ENCODE measurements around the gene ZNF22. TPM values are rescaled to one million over a fixed set of nuclear protein-coding genes. Genes with fewer than 3 reads are reported as not detected.

Gene ZNF22
- total RNA-seq, 1 experiment from 2014 or later = 13.5 TPM

DNA sequence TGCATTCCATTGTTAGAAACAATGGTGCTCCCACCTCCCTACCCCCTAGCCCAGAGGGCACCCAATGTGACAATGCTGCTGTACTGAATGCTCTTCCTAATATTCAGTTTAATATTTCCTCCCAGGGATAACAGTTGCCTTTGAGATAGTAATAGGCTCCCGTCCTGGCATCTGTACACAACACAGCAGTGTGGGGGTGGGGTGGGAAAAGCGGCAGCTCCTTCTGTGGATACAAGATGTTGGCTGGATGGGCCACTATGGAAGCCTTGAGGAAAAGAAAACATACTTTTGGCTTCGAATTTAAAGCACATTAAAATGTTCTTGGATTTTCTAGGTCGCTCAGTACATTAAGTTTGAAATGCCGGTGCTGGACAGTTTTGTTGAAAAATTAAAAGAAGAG is 9.2 kb upstream of the ZNF22 start:
- Histone ChIP-seq H3K9ac (ENCODE audit: low read length) (no peak overlapping the region), H3K27ac (ENCODE audit: low read depth, low read length) (no peak overlapping the region), H3K4me3 (replicated peaks in 1 of 2; ENCODE audit: low read depth in 1 of 2, low read length in 2 of 2) (no peak overlapping the region), H3K4me1 (ENCODE audit: control insufficient read depth in 1 of 2, insufficient read depth in 2 of 2, low read length in 2 of 2) (no peaks in the 10 kb centered on the region), H4K20me1 (ENCODE audit: insufficient read depth) (no peaks in the 10 kb centered on the region), H3K36me3 (ENCODE audit: control insufficient read depth in 1 of 2, insufficient read depth in 2 of 2, low read length in 2 of 2) (no peaks in the 10 kb centered on the region), H3K4me2 (ENCODE audit: low read length) (no peak overlapping the region), H3K79me2 (ENCODE audit: insufficient read depth, low read length) (no peaks in the 10 kb centered on the region), H3K9me2 (ENCODE audit: insufficient read depth) (no peaks in the 10 kb centered on the region), H3K27me3 (ENCODE audit: insufficient read depth, low read length) (no peaks in the 10 kb centered on the region), H2AFZ (ENCODE audit: low read depth, low read length, poor library complexity, severe bottlenecking) (no peak overlapping the region), H3K9me3 (ENCODE audit: control insufficient read depth in 1 of 2, insufficient read depth in 1 of 2, low read depth in 1 of 2, low read length in 2 of 2) (no peaks in the 10 kb centered on the region)
- ChIA-PET RAD21 (ENCODE audit: low non-redundant PET in 1 of 2, low total read pairs in 2 of 2, uncharacterized antibody in 2 of 2, unreplicated experiment in 2 of 2) (no interaction called here), POLR2A (no interaction called here), CTCF (no interaction called here)
- DNase-seq (ENCODE audit: low read depth, low spot score) (no peak), ATAC-seq (no peak)
- intact Hi-C loops (cut with micrococcal nuclease) = no loop called here
- no TSS peak for BruUV-seq (replicated peaks)
- TF ChIP-seq CEBPB (IDR thresholded peaks at IDR 0.05; ENCODE audit: low read depth) = no peak
- no peak for TF ChIP-seq SIN3A (IDR thresholded peaks at IDR 0.05; ENCODE audit: low read depth)
- no peak for TF ChIP-seq ZNF274 (IDR thresholded peaks at IDR 0.05; ENCODE audit: low read depth, low read length)
- TF ChIP-seq RAD21 (IDR thresholded peaks at IDR 0.05; ENCODE audit: low read depth) = no peak
- TF ChIP-seq EZH2phosphoT487 (IDR thresholded peaks at IDR 0.05; ENCODE audit: borderline replicate concordance) = no peak
- TF ChIP-seq EZH2 (IDR thresholded peaks at IDR 0.05) = no peak
- no peak for TF ChIP-seq EGR1 (IDR thresholded peaks at IDR 0.05; ENCODE audit: low read depth)
- TF ChIP-seq, protein P1, sequence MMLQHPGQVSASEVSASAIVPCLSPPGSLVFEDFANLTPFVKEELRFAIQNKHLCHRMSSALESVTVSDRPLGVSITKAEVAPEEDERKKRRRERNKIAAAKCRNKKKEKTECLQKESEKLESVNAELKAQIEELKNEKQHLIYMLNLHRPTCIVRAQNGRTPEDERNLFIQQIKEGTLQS (IDR thresholded peaks at IDR 0.05) = no peak
- no peak for TF ChIP-seq YY1 (IDR thresholded peaks at IDR 0.05; ENCODE audit: extremely low read depth, insufficient replicate concordance, low read depth, low read length)
- TF ChIP-seq, protein P2, sequence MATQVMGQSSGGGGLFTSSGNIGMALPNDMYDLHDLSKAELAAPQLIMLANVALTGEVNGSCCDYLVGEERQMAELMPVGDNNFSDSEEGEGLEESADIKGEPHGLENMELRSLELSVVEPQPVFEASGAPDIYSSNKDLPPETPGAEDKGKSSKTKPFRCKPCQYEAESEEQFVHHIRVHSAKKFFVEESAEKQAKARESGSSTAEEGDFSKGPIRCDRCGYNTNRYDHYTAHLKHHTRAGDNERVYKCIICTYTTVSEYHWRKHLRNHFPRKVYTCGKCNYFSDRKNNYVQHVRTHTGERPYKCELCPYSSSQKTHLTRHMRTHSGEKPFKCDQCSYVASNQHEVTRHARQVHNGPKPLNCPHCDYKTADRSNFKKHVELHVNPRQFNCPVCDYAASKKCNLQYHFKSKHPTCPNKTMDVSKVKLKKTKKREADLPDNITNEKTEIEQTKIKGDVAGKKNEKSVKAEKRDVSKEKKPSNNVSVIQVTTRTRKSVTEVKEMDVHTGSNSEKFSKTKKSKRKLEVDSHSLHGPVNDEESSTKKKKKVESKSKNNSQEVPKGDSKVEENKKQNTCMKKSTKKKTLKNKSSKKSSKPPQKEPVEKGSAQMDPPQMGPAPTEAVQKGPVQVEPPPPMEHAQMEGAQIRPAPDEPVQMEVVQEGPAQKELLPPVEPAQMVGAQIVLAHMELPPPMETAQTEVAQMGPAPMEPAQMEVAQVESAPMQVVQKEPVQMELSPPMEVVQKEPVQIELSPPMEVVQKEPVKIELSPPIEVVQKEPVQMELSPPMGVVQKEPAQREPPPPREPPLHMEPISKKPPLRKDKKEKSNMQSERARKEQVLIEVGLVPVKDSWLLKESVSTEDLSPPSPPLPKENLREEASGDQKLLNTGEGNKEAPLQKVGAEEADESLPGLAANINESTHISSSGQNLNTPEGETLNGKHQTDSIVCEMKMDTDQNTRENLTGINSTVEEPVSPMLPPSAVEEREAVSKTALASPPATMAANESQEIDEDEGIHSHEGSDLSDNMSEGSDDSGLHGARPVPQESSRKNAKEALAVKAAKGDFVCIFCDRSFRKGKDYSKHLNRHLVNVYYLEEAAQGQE (IDR thresholded peaks at IDR 0.05; ENCODE audit: low read depth) = no peak
- TF ChIP-seq FOSL1 (IDR thresholded peaks at IDR 0.05; ENCODE audit: low read depth) = no peak
- TF ChIP-seq SP1 (IDR thresholded peaks at IDR 0.05; ENCODE audit: low read depth) = no peak
- no peak for TF ChIP-seq ZFX (IDR thresholded peaks at IDR 0.05)
